K562 (cell line): ENCODE measurements around the gene SAFB. TPM values are rescaled to one million over a fixed set of nuclear protein-coding genes. Genes with fewer than 3 reads are reported as not detected.
A peak's percentile ranks its signal among the peaks of the same experiment; 100 is the strongest.

Experiments used
- ATAC-seq: fragments of 200-7000 bp; cut with Tn5 transposase; 3 replicates; pipeline ENCODE4 v1.9.1; 2020; ENCODE audit warnings: moderate library complexity
- BruUV-seq: library from RNA; stranded (reverse); fragments of 400-500 nt; replicated peaks from 2 replicates; lab custom pipeline; 2021; lab: Mats Ljungman, UMichigan
- CTCF ChIA-PET: fragments of 300-600 bp; formaldehyde crosslinking; extraction: SDS; loops from one replicate; lab custom pipeline; 2021; ENCODE audit warnings: low intra/inter-chr PET ratio; lab: Yijun Ruan, JAX
- POLR2A ChIA-PET: fragments of 300-600, 350-650 bp; sonication (Branson Sonifier 250); formaldehyde crosslinking; extraction: SDS; loops from one replicate; lab custom pipeline; 2021; ENCODE audit warnings: antibody characterized with exemption, inconsistent platforms; lab: Yijun Ruan, JAX
- DNase-seq, 4 experiments: peaks; one replicate each; pipeline versions ENCODE4 v3.0.0 to v3.0.0-alpha.2; 2011 to 2018; ENCODE audit warnings: low spot score in 3 of 4, mixed read lengths in 3 of 4; ENCODE audit errors: extremely low read depth in 1 of 4
- FAIRE-seq: peaks from 2 replicates; lab custom pipeline; 2011; peaks lifted over from hg19 to GRCh38; lab: Jason Lieb, UNC
- H2AFZ ChIP-seq: 2 replicates; pipeline ENCODE4 v1.6.0; 2011; ENCODE audit warnings: low read depth, low read length, control low read depth, inconsistent platforms
- H3K27ac ChIP-seq: fragments of 200-600 bp; 3 replicates; pipeline ENCODE4 v1.8.0; 2011; ENCODE audit warnings: low read depth, mild to moderate bottlenecking, control low read depth, inconsistent platforms, low read length, moderate library complexity, mixed read lengths; ENCODE audit errors: extremely low read depth
- H3K27me3 ChIP-seq, 2 experiments: fragments of 300-600 bp in 1 of 2; 2 replicates in 1 of 2; 3 replicates in 1 of 2; pipeline versions ENCODE4 v1.6.0 to v1.8.0; 2011; ENCODE audit warnings: inconsistent platforms in 2 of 2, low read length in 2 of 2, mild to moderate bottlenecking in 1 of 2, mixed read lengths in 1 of 2, moderate library complexity in 1 of 2; ENCODE audit not compliant: control insufficient read depth in 2 of 2, insufficient read depth in 2 of 2
- H3K36me3 ChIP-seq: fragments of 300-600 bp; 3 replicates; pipeline ENCODE4 v1.8.0; 2011; ENCODE audit warnings: mild to moderate bottlenecking, low read length, inconsistent platforms; ENCODE audit not compliant: control insufficient read depth, insufficient read depth
- H3K4me1 ChIP-seq, 2 experiments: fragments of 200-600 bp in 1 of 2; replicated peaks in 1 of 2; 2 replicates in 1 of 2; 3 replicates in 1 of 2; pipeline versions ENCODE4 v1.5.1 to v1.8.0; 2011; ENCODE audit warnings: inconsistent platforms in 2 of 2, low read length in 2 of 2, mild to moderate bottlenecking in 1 of 2, mixed read lengths in 1 of 2, moderate library complexity in 1 of 2; ENCODE audit not compliant: control insufficient read depth in 2 of 2, insufficient read depth in 2 of 2
- H3K4me2 ChIP-seq: 2 replicates; pipeline ENCODE4 v1.6.1; 2011; ENCODE audit warnings: low read length, control low read depth, inconsistent platforms, mixed read lengths; ENCODE audit not compliant: insufficient read depth
- H3K4me3 ChIP-seq: fragments of 200-600 bp; sonication (generic), shearing (Covaris generic); 2 replicates; pipeline ENCODE4 v1.5.1; 2016; ENCODE audit warnings: control low read depth, inconsistent platforms
- H3K79me2 ChIP-seq: fragments of 200-600 bp; 3 replicates; pipeline ENCODE4 v1.8.0; 2011; ENCODE audit warnings: low read length, inconsistent platforms; ENCODE audit not compliant: control insufficient read depth, insufficient read depth
- H3K9ac ChIP-seq, 2 experiments: 2 replicates each; pipeline versions ENCODE4 v1.6.0 to v1.6.1; 2011; ENCODE audit warnings: low read depth in 2 of 2, low read length in 2 of 2, control low read depth in 1 of 2, inconsistent platforms in 1 of 2, mild to moderate bottlenecking in 1 of 2, mixed read lengths in 1 of 2; ENCODE audit not compliant: insufficient read depth in 1 of 2
- H3K9me1 ChIP-seq: one replicate; pipeline ENCODE4 v1.6.0; 2011; ENCODE audit warnings: inconsistent platforms, mild to moderate bottlenecking, low read length, moderate library complexity; ENCODE audit not compliant: control insufficient read depth, insufficient read depth
- H3K9me3 ChIP-seq: replicated peaks from 2 replicates; pipeline ENCODE4 v1.5.1; 2011; ENCODE audit warnings: low read depth, low read length, inconsistent platforms; ENCODE audit not compliant: control insufficient read depth, insufficient read depth
- H4K20me1 ChIP-seq: replicated peaks from 2 replicates; pipeline ENCODE4 v1.6.1; 2011; ENCODE audit warnings: low read length, inconsistent platforms, mixed read lengths; ENCODE audit not compliant: control insufficient read depth, insufficient read depth
- ARID3A ChIP-seq: IDR thresholded peaks from 2 replicates; pipeline ENCODE4 v1.6.1; 2012; ENCODE audit warnings: low read depth, low read length, improper control_type of control experiment, borderline replicate concordance
- ETS1 ChIP-seq: conservative IDR thresholded peaks from 2 replicates; pipeline ENCODE4 v1.6.1; 2011; ENCODE audit warnings: low read depth, mild to moderate bottlenecking, low read length; ENCODE audit not compliant: control insufficient read depth
- NFE2L1 ChIP-seq: fragments of 450-650 bp; IDR thresholded peaks from 2 replicates; pipeline ENCODE4 v1.6.1; 2016; ENCODE audit warnings: missing genetic modification characterization, low read depth, mild to moderate bottlenecking, missing compliant biosample characterization, moderate library complexity, borderline replicate concordance
- PCBP1 ChIP-seq: fragments of 200-400 bp; formaldehyde crosslinking; IDR thresholded peaks from 2 replicates; pipeline ENCODE4 v1.6.1; 2018; ENCODE audit warnings: mild to moderate bottlenecking, low read depth, low read length; ENCODE audit not compliant: poor library complexity, severe bottlenecking
- PHB2 ChIP-seq: fragments of 450-650 bp; IDR thresholded peaks from 2 replicates; pipeline ENCODE4 v1.6.1; 2017; ENCODE audit warnings: low read depth
- POLR2A ChIP-seq: fragments of 450-650 bp; conservative IDR thresholded peaks from 2 replicates; pipeline ENCODE4 v1.6.1; 2016
- POLR2AphosphoS2 ChIP-seq: IDR thresholded peaks from 2 replicates; pipeline ENCODE4 v1.6.1; 2012; ENCODE audit warnings: low read length, improper control_type of control experiment
- POLR2G ChIP-seq: fragments of 200-400 bp; formaldehyde crosslinking; IDR thresholded peaks from 2 replicates; pipeline ENCODE4 v1.6.1; 2017; ENCODE audit warnings: low read depth, mild to moderate bottlenecking, antibody characterized with exemption, low read length, moderate library complexity
- RBFOX2 ChIP-seq: fragments of 200-400 bp; formaldehyde crosslinking; IDR thresholded peaks from 2 replicates; pipeline ENCODE4 v1.6.1; 2017; ENCODE audit warnings: low read depth, mild to moderate bottlenecking, low read length, moderate library complexity
- ZNF146 ChIP-seq: IDR thresholded peaks from one replicate; pipeline ENCODE4 v1.6.1; 2018; ENCODE audit warnings: missing compliant biosample characterization; ENCODE audit not compliant: unreplicated experiment
- ZNF175 ChIP-seq: fragments of 200-800 bp; sonication (Bioruptor generic); IDR thresholded peaks from 2 replicates; pipeline ENCODE4 v1.6.1; 2016; ENCODE audit warnings: low read depth, mild to moderate bottlenecking, missing genetic modification characterization, missing compliant biosample characterization
- ZNF561 ChIP-seq: fragments of 450-650 bp; formaldehyde crosslinking; conservative IDR thresholded peaks from 2 replicates; pipeline ENCODE4 v1.4.0; 2020; ENCODE audit warnings: mild to moderate bottlenecking, moderate library complexity
- WGBS: fragments of 100-300 bp; shearing (Covaris generic); methylation state at CpG from one replicate; pipeline ENCODE4 v1.1.6; 2016; ENCODE audit warnings: low coverage, mixed read lengths; ENCODE audit not compliant: insufficient coverage; ENCODE audit errors: missing lambda C conversion rate; 5-methylcytosine and 5-hydroxymethylcytosine counted together
- in situ Hi-C: fragments of 300-500 bp; cut with MboI; formaldehyde crosslinking; loops from 4 replicates; pipeline ENCODE4 v1.15.0; 2018; ENCODE audit warnings: inconsistent platforms, mixed read lengths
- intact Hi-C: fragments of 100-400 bp; cut with micrococcal nuclease; formaldehyde crosslinking; loops from 2 replicates; pipeline ENCODE4 v1.14.2; 2022
- polyA plus RNA-seq, 8 experiments: library from polyadenylated mRNA; depleted of rRNA in 4 of 8; stranded (reverse) in 5 of 8; unstranded in 3 of 8; fragments of >200 nt; fragmentation: Nextera tagmentation in 2 of 8; fragmentation: Illumina TruSeq in 1 of 8; extraction: Ambion mirVana in 2 of 8; extraction: Trizol in 1 of 8; gene quantifications; 2 replicates each; pipeline versions ENCODE4 v1.2.1 to v1.2.3, GENCODE V29; 2011 to 2014; ENCODE audit warnings: inconsistent platforms in 1 of 8, missing spikeins in 1 of 8
- total RNA-seq, 7 experiments: library from RNA; depleted of rRNA in 6 of 7; stranded (reverse); fragments of >200 nt in 6 of 7; fragmentation: Illumina TruSeq in 2 of 7; extraction: Trizol in 2 of 7; gene quantifications; 2 replicates each; pipeline versions ENCODE4 v1.2.1 to v1.2.3, GENCODE V29; 2011 to 2021; ENCODE audit warnings: low replicate concordance in 1 of 7

Gene SAFB
- total and polyA plus RNA-seq, 9 of the 15 experiments (the other 6 are each of a cell fraction or from before 2014, with no cell fraction given): 1.1 to 151 (median 83.1) TPM

- TF ChIP-seq ETS1 (no peak), ZNF561 (CRISPR knock-in tag) (no peak), ARID3A (no peak)
- TF ChIP-seq, all 486 proteins: peak for 8
These were observed 84.1 kb downstream of the SAFB start (continued) for GRCh38 chr19:5706876-5707573.

GRCh38 chr19:5707576-5708575, 85.0 kb downstream of the SAFB start:
- no peak overlapping the region for H3K27ac ChIP-seq
- H3K36me3 ChIP-seq: peaks cover 93% of the 10 kb centered on the region; the same call in 2 of the 3 replicates
- no peak overlapping the region for H3K4me2 ChIP-seq
- ChIA-PET CTCF (no interaction called here), POLR2A (interaction anchor here (0.6 to 4.7 kb wide), 13 partner anchors 8 to 214 kb away, joined by 3 to 34 read pairs (median 5); partner anchors contain the start of genes CATSPERD, LONP1 and RPL36)
- FAIRE-seq: no peak
- 0 out of 2 replicates have a peak, but pooled peaks cover 4% of the 10 kb centered on the region for H4K20me1 ChIP-seq
- peaks cover 5% of the 10 kb centered on the region for H3K9me1 ChIP-seq
- H3K4me1 ChIP-seq: peaks cover 0 to 28% of the 10 kb centered on the region in 2 experiments; a peak in 2 of 5 replicates
- no TSS peak for BruUV-seq
- WGBS: 94% methylated on average over 30 of the region's 37 CpGs
- H2AFZ ChIP-seq: no peak overlapping the region
- TF ChIP-seq POLR2A (0 out of 2 replicates have a peak, but pooled peaks have one; percentile 19), ZNF175 (CRISPR knock-in tag) (no peak), POLR2G (peak; percentile 68), POLR2AphosphoS2 (peak; percentile 65; the same call in 1 of the 2 replicates), PHB2 (no peak), ZNF146 (no peak), RBFOX2 (peak; percentile 71), NFE2L1 (tag) (no peak), PCBP1 (peak; percentile 40)
- in situ Hi-C loops: no loop called here
- H3K9me3 ChIP-seq: no peaks in the 10 kb centered on the region
- no peaks in the 10 kb centered on the region for H3K27me3 ChIP-seq
- no peak overlapping the region for H3K4me3 ChIP-seq
- peak overlapping the region in 1 of 2 experiments; percentile 7; a peak in 1 of 4 replicates for H3K9ac ChIP-seq
- peaks cover 15% of the 10 kb centered on the region for H3K79me2 ChIP-seq
- peak; percentile 9 for ATAC-seq
- peak in 2 of 4 experiments; percentile 29 to 38 for DNase-seq
- intact Hi-C loops: no loop called here
